GM20431 (cell line): ENCODE results near the gene KNDC1.
"Not testable (repeated sequence)": the region's sequence is repeated elsewhere in the genome, so short reads cannot be mapped to it uniquely, and the experiment has no call there.

Experiments used
- in situ Hi-C: fragments of 300-500 bp; cut with MseI, MboI; formaldehyde crosslinking; loops from one replicate; pipeline ENCODE4 v1.15.0; 2020; ENCODE audit warnings: low sequenced_read_pairs; ENCODE audit not compliant: unreplicated experiment

KNDC1 gene

DNA sequence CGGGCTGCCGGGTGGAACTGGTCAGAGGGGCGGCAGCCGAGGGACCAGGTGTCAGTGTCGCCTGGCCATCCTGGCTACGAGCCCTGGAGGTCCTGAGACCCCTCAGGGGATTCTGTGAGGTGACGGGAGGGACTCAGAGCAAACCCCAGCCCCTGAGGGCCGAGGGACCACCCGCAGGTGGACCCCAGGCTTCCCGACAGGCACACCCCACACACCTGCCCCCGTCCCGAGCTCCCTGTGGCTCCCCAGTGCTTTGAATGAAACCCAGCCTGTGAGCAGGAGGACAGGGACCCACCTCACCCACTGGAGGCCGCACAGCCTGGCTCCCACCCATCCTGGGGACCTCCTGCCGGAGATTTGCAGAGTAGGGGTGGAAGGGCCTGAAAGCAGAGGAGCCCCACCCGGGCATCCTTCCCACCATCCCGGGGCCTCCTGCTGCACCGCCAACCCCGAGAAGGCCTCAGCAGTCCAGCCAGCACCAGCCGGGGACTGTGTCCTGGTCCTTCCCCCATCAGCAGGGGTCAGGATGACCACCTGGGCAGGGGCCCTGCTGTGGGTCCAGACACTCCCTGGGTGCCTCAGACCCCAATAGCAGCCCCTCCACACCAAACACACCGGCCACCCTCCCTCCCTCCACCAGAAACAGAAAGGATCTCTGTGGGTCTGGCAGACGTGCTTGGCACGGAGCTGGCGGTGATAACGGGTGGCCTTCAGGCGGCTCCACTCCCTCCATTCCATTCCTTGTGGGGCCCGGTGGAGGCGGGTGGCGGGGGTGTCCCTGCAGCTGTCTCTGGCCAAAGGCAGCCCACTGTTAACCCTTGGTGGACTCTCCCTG is 91.6 kb downstream of the KNDC1 start:
- in situ Hi-C loops: no loop called here

DNA sequence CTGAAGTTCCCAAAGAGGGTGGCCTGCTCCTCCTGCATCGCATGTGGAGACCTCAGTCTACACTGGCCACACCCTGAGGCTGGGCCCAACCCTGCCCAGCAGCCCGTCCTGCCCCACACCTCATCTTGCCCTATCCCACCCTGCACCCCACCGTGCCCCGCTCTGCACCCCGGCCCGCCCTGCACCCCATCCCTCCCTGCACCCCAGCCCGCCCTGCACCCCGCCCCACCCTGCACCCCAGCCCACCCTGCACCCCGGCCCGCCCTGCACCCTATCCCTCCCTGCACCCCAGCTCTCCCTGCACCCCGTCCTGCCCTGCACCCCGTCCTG is 92.2 kb downstream of the KNDC1 start:
- in situ Hi-C loops: no loop called here

DNA sequence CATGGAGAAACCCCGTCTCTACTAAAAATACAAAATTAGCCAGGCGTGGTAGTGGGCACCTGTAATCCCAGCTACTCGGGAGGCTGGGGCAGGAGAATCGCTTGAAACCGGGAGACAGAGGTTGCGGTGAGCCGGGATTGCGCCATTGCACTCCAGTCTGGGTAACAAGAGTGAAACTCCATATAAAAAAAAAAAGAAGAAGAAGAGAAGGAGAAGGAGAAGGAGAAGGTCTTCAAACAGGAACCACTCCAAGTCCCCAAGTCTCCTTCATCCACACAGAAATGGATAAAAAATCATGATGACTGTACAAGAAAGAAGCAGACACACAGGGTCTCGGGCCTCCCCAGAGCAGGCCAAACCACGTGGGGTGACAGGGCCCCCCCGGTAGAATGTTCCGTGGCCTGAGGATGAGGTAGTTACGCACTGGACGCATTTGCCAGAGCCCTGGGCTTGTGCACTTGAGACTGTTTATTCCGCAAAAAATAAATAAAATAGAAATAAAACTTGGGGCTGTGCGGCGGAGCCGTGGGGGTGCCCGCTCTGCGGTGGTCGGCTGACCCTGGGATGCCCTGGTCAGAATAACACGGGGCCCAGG is 93.4 kb downstream of the KNDC1 start:
- in situ Hi-C loops: no loop called here

DNA sequence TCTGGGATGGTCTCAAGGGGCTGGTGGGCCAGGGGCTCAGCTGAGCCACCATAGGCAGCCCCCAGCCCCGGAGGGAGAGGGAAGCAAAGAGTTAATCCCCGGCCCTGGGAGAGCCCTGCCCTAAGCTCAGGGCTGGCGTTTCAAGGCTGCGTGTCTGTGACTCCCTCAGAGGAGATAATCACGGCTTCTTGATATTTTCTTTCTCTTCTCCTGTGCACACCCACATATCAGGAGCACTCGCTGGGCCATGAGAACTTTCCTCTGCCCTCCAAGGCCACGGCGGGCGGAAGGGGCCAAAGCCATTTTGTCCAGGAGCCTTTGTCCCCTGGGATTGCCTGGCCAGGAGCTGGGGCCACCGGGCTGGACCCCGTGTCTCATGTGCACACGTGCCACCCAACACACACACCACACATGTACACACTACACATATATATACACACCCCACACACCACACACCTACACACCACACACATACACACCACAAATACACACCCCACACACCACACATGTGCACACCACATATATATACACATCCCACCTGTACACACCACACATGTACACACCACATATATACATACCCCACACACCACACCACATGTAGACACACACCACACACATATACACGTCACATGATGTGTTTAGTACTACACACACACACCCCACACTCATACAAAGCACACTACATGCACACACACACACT is 94.6 kb downstream of the KNDC1 start:
- in situ Hi-C loops: no loop called here

DNA sequence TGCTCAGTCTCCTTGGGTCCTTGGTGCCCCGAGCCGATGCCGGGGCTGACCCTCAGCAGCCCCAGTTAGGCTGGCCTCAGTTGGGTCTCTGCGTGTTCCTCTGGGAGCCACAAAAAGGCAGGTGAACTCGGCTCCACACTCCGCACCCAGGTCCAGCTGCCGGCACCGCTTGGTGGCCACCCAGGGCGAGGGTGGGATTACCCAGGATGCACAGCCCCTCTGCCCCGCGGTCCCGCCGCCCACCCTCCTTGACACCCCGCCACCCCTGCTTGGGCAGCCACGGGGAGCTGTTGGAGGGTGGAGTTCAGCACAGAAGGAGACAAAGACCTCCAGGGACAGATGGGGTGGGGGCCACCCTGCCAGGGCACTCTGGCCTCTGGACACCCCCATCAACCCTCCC is 95.3 kb downstream of the KNDC1 start:
- in situ Hi-C loops: no loop called here

DNA sequence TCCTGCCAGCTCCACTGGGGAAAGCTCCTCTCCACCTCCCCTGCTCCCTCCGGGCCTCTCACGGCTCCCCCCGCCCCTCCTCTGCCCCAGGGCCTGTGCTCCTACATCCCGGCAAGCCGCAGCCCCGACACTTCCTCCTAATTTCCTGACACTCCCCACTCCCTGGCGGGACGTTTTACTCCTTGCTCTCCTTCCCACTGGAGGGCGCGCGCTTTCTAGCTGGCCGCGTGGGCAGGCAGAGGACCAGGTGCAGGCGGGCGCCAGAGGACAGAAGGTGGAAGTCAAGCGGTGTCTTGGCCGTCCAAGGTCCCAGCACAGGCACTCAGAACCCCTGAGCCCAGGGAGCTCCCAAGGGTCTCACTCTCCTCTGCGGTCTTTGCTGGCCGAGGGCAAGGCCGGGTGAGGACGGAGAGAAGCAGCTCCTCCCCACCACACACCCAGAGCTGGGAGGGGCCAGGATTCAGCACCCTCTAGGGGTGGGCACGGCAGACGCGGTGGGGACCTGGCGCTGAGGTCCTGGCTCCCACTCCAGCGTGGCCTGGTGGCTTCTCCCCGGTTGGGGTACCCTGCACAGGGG is 97.6 kb downstream of the KNDC1 start:
- in situ Hi-C loops: no loop called here

DNA sequence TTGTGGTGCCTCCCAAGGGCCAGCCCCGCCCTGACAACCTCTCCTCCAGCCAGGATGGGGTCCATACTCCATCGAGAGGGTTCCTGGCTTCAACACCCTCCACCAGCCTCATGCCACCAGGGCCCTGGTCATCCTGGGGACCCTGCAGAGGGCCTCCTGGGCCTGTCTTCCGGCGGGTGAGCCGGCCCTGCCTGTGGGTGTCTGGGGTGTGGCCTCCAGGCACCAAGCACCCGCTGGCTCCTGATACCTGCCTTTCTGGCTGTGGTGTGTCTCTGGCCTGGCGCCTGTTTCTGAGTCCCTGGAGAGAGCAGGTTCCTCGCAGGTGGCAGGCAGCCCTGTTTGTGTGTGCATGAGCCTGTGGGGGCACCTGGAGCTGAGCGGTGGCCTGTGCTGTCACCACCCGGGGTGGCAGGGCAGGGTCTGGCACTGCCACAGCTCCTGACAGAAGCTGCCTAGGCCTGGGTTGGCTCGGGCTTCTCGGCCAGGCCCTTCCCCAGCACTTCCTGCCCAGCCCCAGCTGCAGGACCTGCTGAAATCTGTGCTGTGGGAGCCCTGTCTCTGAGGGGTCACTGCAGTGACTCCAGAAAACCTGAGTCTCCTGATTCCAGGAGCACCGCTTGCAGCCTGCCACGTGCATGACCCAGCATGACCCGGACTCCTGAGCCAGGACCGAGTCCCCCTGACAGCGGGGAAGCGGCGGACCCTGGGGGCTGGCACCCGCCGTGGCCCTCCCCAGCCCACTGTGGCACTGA is 98.2 kb downstream of the KNDC1 start:
- in situ Hi-C loops: no loop called here

DNA sequence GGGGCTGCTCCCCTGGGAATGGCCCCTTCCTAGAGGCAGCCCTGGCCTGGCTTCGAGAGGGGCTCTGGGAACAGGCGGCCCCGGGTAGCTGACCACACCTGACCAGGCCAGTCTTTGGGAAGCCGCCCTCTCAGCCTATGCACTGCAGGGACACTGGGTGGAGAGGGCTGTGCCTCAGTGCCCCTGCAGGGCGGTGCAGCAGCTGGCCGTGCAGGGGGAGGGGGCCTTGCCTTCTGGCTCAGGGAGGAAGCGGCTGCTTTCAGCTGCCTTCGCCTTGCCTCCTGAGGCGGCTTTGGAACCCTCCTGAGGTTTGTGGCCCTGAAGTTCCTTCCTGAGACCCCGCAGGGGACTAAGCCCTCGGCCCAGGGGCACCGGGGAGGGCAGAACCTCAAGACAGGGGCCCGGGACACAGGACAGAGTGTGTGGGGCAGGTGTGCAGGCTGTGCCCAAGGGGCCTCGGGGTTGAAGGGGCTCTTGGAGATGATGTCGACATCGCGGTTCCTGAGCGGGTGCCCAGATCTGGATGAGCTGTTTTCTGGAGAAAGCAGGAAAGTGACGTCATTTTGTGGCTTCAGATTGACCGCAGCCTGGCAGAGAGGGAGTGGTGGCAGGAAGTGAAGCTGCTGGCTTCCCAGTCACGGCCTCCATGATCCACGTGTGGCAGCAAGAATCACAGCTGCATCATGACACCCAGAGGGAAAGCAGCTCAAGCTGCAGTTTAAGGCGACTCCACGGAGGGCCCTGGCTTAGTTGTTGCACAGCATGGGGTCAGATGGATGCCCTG is 99.0 kb downstream of the KNDC1 start:
- in situ Hi-C loops: no loop called here

DNA sequence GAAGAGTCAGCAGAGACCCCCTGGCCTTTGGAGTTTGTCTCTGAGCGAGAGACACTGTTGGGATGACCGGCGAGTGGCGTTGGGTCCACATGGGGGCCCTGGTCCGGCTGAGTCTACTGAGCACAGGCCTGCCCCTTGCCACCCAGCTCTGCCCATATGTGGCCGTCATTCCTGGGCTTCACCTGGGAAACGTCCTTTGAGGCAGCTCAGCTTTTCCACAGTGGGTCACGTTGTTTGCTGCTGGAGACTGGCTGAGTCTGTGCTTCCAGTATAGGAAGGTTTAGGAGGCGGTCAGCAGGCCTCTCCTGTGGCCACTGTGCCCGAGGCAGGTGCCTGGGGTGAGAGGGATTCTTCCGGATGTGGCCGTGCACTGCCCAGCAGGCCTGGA is 99.6 kb downstream of the KNDC1 start:
- in situ Hi-C loops: no loop called here

DNA sequence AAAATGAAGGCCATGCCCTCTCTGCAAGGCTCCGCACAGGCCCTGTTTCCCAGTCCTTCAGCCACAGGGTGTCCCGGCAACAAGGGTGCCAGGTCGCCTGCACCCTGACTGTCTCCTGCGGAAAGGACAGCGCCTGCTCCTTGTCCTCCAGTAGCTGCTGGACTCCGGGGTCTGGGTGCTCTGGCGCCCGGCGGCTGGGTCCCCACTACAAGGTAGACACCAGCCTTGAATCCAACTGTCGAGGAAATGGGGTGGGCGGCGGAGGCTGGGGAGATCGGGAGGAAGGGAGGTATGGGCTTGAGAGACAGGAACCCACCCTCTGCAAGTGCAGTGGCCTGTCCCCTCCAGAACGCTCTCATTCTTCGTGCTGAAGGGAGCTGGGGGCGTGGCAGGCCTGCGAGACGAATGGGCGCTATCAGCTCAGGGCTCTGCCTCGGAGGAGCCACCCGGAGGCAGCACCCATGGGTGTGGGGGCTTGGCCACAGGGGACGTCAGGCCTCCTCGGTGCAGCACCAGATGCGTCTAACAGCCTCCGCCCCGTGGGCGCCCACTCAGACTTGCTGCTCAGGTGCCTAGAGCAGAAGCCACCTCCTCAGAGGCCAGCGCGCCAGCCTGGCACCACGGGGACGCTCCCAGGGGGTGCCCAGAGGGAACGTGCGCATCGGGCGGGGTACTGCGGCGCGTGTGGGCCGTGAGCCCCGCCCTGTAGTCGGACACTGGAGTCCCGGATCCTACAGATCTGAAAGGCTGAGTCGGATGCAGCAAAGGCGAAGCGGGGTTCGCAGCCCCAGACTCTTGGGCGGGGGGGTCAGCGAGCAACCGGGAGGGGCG is 101.1 kb downstream of the KNDC1 start:
- in situ Hi-C loops: no loop called here

DNA sequence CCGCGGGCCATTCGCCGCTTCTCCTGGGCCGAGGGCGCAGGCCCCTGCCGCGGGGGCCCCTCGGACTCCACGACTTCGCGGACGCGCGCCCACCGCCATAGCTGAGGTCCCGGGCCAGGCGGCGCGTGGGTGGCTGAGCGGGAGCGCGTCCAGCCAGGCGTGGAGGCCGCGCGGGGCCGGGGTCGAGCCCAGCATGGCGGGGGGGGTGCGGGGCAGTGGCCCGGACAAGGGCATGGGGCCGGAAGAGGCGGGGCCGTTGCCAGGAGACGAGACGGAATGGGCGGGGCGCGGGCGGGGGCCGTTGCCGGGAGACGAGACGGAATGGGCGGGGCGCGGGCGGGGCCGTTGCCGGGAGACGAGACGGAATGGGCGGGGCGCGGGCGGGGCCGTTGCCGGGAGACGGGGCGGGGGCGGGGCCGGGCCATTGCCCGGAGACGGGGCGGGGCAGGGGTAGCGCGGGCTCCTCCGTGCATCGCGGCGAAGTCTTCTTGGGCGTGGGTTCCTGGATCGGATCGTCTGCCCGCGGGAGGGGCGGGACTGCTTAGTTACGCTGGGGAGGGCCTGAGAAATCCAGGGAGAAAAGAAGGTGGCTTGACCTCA is 101.8 kb downstream of the KNDC1 start:
- in situ Hi-C loops: no loop called here

DNA sequence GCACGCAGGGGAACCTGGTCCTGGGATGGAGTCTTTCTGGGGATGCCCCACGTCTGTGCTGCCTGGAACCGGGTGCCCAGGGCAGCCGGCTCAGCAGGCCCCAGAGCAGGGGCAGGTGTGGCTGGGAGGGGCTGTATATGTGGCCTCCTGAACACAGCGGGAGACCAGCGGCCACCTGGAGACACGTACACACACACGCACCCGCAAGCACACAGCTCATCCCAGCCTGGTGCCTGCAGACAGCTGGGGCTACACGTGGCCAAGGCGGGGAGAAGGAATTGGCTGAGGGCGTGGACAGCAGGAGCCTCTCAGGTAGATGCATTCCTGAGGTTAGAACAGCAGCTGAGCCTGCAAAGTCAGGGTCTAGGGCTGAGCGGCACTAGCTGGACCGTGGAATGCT is 102.7 kb downstream of the KNDC1 start:
- in situ Hi-C loops: no loop called here

DNA sequence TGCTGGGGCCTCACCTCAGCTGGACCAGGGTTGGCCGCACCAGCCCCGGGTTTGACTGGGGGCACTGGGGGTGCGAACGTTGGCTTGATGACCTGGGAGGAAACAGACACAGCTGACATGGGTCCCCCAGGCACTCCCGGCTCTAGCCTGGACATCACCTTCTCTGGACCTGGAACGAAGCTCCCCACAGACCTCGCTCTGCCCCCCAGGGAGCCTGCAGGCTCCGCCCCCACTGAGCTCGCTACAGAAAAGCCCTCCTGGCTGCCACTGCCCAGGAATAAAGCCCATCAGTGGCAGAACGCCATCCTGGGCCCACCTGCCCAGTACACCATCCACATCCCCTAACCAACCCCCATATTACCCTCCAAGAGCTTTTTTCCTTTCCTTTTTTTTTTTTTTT is 103.7 kb downstream of the KNDC1 start:
- in situ Hi-C loops: no loop called here

DNA sequence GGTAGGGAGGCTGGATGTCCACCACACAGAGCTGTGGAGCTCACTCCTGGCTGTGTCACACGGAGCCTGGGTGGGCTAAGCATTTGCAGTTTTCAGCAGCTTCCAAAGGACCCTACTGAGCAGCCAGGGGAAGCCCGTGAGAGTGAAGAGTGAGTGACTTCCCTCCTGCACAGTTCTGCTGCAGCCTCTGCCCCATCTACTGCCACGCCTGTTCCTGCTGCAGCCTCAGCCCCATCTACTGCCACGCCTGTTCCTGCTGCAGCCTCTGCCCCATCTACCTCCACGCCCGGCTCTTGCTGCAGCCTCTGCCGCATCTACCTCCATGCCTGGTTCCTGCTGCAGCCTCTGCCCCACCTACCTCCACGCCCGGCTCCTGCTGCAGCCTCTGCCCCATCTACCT is 104.4 kb downstream of the KNDC1 start:
- in situ Hi-C loops: no loop called here

DNA sequence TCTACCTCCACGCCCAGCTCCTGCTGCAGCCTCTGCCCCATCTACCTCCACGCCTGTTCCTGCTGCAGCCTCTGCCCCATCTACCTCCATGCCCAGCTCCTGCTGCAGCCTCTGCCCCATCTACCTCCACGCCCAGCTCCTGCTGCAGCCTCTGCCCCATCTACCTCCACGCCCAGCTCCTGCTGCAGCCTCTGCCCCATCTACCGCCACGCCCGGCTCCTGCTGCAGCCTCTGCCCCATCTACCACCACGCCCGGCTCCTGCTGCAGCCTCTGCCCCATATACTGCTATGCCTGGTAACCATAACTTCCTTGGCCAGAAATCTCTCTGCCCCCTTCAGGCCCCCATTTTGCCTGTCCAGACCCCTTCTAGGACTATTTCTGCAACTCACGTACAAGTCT is 105.0 kb downstream of the KNDC1 start:
- in situ Hi-C loops: not testable (repeated sequence)

DNA sequence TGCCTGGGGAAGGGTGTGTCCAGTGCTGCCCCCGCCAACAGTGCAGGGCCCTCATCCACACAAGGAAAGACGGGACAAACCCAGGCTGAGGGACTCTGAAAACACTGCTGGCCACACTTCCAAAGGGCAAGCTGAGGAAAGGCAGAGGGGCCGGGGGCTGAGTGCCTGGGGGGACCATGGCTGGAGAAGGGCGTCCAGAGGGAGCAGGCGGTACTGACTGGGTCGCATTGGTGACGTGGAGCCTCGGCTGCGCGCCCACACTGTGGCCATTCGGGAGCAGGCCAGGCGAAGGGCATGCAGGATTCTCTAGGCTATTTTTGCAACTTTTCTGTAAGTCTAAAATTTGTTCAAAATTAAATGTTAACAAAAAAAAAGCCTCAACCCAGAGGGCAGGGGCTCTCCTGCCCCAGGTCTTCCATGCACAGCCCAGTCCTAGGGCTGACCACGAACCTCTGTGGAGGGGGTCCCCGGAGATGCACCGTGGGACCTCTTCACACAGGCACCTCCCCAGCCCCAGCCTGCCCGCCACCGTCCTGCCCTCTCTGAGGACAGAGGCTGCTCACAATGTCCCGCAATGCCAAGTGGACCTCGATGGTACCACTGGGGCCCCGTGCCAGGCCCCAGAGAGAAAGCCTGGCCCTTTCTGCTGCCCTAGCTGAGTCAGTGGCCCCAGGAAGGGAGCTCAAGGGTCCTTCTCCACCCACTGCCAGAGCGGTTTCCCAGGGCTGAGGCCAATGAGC is 106.2 kb downstream of the KNDC1 start:
- in situ Hi-C loops: no loop called here

DNA sequence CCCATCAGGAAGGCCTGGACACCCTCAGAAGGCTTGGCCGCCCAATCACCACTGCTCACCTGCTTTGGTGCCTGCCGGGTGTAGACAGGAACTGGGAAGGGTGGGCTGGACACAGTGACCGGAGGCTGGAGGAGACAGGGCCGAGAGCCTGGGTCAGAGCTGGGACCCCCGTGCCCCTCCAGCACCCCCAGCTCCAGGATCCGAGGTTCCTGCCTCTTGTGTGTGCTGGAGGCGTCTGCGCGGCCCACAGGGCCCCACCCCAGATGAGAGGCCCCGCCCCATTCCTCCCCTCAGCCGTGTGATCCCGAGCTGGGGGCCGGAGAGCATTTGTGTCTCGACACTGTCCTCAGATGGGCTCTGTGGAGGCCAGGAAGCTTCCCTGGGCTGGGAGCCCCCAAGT is 107.3 kb downstream of the KNDC1 start:
- in situ Hi-C loops: no loop called here

DNA sequence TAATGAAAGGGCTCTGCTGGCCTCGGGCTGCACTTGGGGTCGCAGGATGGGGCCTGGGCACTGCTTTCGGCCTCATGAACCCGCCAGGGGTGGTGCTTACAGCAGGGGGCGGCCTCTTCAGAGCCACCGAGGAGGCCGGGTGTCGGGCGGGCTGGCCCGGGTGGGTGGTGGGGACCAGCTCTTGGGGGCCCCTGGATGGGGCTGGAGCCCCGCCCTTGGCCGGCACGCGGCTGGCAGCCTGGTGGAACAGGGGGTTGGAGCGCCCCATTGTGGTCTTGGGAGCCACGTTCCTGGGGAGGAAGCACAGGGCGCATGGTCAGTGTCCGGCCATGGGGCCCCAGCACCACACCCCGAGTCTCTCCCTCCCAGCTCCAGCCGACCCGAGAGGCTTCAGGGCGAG is 107.8 kb downstream of the KNDC1 start:
- in situ Hi-C loops: no loop called here
